Measurements from ENCODE around the gene PSMF1.

PSMF1 gene

GRCh38 chr20:1163653-1164052, 45.3 kb downstream of the PSMF1 start:
- TF ChIP-seq, protein P1, sequence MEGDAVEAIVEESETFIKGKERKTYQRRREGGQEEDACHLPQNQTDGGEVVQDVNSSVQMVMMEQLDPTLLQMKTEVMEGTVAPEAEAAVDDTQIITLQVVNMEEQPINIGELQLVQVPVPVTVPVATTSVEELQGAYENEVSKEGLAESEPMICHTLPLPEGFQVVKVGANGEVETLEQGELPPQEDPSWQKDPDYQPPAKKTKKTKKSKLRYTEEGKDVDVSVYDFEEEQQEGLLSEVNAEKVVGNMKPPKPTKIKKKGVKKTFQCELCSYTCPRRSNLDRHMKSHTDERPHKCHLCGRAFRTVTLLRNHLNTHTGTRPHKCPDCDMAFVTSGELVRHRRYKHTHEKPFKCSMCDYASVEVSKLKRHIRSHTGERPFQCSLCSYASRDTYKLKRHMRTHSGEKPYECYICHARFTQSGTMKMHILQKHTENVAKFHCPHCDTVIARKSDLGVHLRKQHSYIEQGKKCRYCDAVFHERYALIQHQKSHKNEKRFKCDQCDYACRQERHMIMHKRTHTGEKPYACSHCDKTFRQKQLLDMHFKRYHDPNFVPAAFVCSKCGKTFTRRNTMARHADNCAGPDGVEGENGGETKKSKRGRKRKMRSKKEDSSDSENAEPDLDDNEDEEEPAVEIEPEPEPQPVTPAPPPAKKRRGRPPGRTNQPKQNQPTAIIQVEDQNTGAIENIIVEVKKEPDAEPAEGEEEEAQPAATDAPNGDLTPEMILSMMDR (IDR thresholded peaks at IDR 0.05; ENCODE audit: extremely low read depth, missing control alignments), result no peak
- no peak for DNase-seq (ENCODE audit: low spot score)

DNA sequence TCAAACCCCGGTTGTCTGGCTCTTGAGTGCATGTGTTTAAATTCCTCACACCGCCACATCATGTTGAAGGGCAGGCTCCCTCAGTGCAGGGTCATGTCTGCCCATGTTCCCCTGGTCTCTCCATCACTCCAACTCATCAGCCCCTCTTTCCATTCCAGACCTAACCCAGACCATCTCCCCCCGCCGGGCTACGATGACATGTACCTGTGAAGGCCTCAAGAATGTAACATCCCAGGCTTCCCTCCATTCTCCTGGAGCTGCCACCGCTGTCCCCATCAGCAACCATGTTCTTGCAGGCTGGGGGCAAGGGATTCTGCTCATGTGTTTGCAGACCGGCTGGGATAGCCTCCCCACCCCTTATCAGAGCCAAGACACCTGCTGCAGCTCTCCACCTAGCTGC, 46.5 kb downstream of the PSMF1 start:
- DNase-seq (ENCODE audit: low spot score), result no peak
- TF ChIP-seq, protein P1 (IDR thresholded peaks at IDR 0.05; ENCODE audit: extremely low read depth, missing control alignments), result no peak

GRCh38 chr20:1165521-1165920, 47.1 kb downstream of the PSMF1 start:
- TF ChIP-seq, protein P1 (IDR thresholded peaks at IDR 0.05; ENCODE audit: extremely low read depth, missing control alignments), result no peak
- no peak for DNase-seq (ENCODE audit: low spot score)

GRCh38 chr20:1165941-1166340, 47.5 kb downstream of the PSMF1 start:
- TF ChIP-seq, protein P1 (IDR thresholded peaks at IDR 0.05; ENCODE audit: extremely low read depth, missing control alignments), result no peak
- DNase-seq (ENCODE audit: low spot score), result no peak

- no peak for DNase-seq (ENCODE audit: low spot score)
- TF ChIP-seq, protein P1 (IDR thresholded peaks at IDR 0.05; ENCODE audit: extremely low read depth, missing control alignments), result no peak
Observed at GRCh38 chr20:1166948-1167720, 48.7 kb downstream of the PSMF1 start.

GRCh38 chr20:1169224-1169623, 50.8 kb downstream of the PSMF1 start:
- TF ChIP-seq, protein P1 (IDR thresholded peaks at IDR 0.05; ENCODE audit: extremely low read depth, missing control alignments), result no peak
- DNase-seq (ENCODE audit: low spot score), result no peak

GRCh38 chr20:1171461-1172093, 53.2 kb downstream of the PSMF1 start:
- DNase-seq (ENCODE audit: low spot score), result no peak

More at GRCh38 chr20:1171461-1172093, 53.2 kb downstream of the PSMF1 start:
- TF ChIP-seq, protein P1 (IDR thresholded peaks at IDR 0.05; ENCODE audit: extremely low read depth, missing control alignments), result no peak

All from GM20000 (cell line).